ENCODE data around the gene CREB5.
A peak's percentile ranks its signal among the peaks of the same experiment; 100 is the strongest.

CREB5 gene

DNA sequence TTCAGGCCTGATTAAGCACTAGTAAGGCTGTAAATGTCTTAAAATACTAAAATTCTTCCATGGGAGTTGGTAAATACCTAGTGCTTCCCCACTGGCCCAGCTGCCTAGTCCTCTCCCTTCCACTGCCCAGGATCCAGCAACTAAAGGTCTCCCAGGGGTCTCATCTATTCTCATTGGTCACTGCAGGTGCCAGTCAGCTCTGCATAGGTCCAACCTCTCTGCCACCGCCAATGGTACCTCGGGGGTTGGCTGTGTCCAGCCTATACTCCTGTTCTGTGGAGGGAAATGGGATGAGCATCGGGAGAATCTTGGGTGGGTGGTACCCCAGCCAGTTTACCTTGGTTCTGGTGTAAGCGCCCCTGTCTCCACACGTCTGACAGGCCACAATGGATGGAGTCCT, 6.1 kb upstream of the CREB5 start:
- no peak for DNase-seq (ENCODE audit: low read depth, low spot score)

DNA sequence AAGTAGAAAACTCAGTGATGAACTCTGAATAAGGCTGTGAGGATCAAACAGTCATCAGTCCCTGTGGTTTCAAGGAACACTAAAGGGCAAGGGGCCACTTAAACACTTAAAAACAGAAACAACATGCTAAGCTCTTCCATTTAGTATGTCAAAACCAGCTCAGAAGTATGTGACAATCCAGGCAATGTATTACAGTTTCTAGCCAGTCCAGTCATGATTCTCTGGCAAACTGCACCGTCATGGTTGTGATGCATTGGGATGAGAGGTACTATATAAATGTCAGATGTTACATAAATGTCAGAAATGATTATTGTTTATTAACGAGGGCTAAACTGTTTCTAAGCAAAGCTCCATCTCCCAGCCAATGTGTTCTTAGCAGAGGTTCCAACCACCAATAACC, 4.7 kb upstream of the CREB5 start:
- no peak for DNase-seq (ENCODE audit: low read depth, low spot score)

DNA sequence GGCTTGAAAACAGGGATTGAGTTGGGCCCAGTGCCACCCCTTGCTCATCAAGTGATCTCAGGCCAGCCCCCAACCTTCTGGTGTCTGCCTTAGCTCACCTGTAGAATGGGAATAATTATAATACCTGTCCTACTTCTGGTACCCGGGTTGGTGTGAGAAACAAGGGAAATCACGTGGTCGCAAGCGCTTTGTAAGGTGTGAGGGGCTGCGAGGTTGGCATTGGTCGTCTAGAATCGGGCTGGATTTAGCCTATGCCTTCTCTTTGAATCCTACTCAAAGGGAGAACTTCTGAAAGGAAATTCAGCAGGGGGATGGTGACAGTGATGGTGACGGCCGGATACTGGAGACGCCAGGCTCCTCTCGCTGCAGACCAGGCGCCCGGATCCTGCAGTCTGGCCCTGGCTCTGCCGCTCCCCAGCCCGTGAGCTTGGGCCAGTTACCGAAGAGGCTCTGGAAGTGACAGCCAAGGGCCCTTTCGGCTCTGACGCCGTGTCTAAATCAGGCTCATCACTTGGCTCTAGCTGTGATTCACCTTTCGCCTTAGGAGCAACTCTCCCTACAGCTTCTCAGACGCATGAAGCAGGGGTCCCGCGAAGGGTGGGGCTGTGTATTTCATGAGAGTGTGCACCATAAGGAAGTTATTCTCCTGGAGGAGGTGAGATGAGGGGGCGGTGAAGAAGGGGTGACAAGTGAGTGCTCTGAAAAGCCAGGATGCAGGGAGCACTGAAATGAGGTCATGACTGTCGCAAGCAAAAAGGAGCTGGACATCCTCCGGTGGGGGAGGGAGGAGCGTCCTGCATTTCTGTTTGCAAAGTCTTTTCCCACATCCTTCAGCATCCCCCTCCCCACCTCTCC, 4.0 kb upstream of the CREB5 start:
- no peak for DNase-seq (ENCODE audit: low read depth, low spot score)

GRCh38 chr7:28408960-28409715, 3.2 kb upstream of the CREB5 start:
- DNase-seq (ENCODE audit: low read depth, low spot score), result peak; percentile 51

DNA sequence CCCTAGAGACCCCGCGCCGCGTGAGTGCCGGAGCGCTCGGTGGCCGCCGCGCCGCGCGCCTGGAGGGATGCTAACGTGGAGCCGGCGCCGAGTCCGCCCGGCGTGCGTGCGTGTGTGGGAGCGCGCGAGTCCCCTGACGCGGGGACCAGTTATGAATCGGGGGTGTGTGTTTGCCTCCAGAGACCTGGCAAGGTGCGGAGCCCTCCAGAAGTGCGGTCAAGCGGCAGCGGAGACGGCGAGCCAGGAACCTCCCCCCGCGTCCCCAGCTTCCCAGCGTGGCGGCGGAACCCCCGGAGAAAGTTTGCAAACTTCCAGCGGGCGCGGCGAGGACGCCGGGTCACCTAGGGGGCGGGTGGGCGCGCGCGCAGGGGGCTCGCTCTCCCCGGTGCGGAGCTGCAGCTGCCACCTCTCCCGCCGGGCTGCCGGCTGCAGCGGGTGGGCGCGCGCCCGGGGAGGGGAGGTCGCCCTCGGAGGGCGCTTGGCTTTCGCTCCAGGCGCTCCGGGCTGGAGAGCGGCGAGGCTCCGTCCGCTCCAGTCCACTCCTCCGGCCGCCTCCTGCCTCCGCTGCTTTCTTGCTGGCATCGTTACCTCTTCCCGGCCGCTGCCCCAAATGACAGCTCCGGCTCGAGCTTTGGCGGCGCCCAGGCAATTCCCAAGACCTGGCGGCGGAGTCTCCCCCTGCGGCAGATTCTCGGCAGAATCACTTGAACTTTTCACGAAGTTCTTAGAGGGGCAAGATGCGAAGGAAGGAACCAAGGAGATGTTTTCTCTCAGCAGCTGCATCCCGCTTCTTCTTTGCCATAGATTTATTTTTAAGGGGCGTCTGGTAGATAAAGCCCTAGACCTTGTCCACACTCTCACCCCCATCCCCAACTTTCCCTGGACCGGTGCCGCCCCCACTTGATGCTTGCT, 2.3 kb upstream of the CREB5 start:
- no peak for DNase-seq (ENCODE audit: low read depth, low spot score)

DNA sequence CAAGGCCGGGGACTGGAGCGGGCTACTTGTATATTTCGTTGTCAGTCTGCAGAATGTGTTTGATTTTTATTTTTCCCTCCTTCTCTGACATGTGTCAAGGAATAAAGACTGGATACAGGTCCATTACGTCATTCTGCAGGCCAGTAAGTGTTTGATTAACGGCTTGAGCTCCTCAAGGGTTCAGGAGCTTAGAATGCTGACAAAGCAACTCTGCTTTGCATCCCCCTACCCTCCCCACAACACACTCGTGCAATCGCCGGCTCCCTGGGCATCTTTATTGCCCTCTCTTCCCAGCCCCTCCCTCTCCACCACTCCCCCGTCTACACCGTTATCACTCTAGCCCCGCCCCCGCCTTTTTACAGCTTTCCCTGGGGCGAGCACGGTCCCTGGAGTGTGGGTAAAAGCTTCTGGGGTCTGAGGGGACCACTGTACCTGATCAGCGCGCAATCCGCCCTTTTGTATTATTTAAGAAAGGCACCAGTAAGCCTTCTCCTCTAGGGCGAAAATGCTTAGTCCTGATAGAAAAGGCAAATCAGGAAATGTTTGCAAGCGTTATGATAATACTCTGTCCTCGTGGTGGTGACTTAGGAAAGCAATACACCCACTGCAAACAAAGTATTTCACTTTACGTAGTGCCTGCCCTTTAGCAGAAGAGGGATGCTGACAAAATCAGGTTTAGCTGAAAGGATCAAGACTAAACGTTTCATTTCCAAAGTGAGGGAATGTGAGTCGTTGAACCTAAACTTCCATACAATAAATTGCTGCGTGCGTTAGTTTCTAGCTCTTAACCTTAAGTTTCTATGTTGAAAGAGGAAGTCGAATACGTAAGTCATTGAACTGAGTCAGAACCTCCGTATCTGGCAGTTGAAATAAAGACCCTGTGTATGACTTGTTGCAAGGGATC, 1.4 kb upstream of the CREB5 start:
- no peak for DNase-seq (ENCODE audit: low read depth, low spot score)

- DNase-seq (ENCODE audit: low read depth, low spot score), result no peak
Measured at GRCh38 chr7:28413011-28413410, 693 bp downstream of the CREB5 start.

DNA sequence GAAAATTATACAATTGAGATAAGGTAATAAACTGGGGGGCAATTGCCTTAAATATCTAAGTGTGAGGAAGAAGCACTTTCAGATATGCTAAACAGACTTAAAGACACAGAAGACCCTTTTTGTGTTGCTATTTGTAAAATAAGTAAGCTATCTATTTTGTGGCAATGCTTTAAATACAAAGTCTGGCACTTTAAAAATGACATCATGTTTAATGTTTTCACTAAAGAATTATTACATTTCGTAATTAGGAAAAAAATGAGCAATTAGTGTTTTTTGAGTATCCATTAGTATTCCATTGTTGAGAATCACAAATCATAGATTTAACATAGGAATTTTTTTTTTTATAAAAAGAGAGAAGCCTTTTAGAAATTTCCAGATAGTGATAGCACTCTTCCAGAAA, 2.1 kb downstream of the CREB5 start:
- no peak for DNase-seq (ENCODE audit: low read depth, low spot score)

DNA sequence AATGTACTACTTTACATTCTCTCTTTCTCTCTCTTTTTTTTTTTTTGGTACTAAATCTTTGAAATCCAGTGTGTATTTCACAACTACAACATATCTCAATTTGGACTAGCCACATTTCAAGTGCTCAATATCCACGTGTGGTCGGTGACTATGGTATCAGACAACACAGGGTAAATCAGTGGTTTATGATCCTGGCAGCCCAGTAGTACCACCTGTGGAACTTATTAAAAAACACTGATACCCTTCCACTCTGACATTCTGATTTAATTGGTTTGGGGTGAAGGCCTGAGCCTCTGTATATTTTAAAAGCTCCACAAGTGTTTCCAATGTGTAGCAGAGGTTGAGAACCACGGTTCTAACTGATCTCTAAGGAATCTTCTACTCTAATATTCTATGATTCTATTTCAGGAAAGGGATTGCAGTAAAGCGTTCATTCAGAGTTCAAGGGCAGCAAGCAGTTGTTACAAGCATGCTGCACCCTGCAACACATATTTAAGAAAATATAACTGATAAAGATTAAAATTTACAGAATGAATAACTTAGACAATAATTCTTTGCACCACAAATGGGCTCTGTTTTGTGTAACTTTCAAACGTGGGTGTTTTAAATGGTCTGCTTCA, 5.1 kb downstream of the CREB5 start:
- DNase-seq (ENCODE audit: low read depth, low spot score), result no peak

DNA sequence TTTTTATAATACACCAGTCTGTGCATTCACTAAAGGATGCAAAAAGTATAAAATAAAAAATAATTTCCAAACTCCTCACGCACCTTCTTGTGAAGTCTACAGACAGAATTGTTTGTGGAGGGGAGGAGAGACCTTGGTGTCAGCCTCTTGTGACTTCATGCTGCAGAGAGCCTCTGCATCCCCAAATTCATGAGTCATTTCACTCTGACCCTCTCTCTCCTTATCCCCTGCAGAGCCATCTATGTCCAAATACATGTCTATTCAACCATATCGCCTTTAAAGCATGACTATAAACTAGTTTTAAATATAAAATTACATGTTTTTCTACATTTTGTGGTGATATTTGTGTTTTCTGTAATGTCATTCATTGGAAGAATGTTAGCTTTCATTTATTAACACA, 6.0 kb downstream of the CREB5 start:
- DNase-seq (ENCODE audit: low read depth, low spot score), result no peak

GRCh38 chr7:28418966-28419365, 6.6 kb downstream of the CREB5 start:
- DNase-seq (ENCODE audit: low read depth, low spot score), result no peak

- no peak for DNase-seq (ENCODE audit: low read depth, low spot score)
Measured at GRCh38 chr7:28419716-28420115, 7.4 kb downstream of the CREB5 start.

GRCh38 chr7:28423112-28423511, 10.8 kb downstream of the CREB5 start:
- DNase-seq (ENCODE audit: low read depth, low spot score), result no peak

DNA sequence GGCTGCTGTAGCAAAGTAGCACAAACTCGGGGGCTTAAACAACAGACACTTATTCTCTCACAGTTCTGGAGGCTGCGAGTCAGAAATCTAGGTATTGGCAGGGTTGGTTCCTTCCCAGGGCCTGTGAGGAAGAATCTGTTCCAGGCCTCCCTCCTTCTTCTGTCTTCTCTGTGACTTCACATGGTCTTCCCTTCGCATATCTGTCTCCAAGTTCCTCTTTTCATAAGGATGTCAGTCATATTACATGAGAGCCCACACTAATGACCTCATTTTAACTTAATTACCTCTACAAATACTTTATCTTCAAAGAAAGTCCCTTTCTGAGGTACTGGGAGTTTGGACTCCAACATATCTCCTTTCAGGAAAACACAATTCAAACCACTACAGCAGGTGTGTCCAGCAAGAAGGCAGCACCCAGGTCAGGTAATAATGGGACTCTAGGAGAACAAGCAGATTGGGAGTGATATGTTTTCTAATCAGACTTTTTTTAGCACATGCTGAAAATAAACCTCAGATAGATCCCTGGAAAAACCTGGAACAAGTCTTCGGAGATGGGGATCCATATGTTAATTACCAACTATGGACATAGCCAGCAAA, 11.7 kb downstream of the CREB5 start:
- DNase-seq (ENCODE audit: low read depth, low spot score), result no peak

- no peak for DNase-seq (ENCODE audit: low read depth, low spot score)
Measured at GRCh38 chr7:28425496-28425895, 13.2 kb downstream of the CREB5 start.

DNA sequence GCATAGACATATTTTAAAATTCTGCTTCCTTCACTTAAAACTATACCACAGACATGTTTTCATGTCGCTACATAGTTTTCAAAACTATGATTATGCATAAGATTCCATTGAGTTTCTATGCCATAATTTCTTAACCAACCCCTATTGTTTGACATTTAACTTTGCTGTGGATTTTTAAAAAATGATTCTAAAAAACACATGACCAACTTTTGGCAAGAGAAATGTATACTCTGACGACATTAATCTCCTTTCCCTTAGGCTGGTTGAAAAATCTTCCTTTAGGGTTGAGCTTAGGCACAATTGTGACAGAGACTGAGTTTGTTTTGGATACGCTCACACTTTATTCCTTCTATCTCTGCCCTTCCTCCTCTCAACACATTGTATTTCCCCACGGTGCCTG, 14.9 kb downstream of the CREB5 start:
- no peak for DNase-seq (ENCODE audit: low read depth, low spot score)

GRCh38 chr7:28430616-28431015, 18.3 kb downstream of the CREB5 start:
- no peak for DNase-seq (ENCODE audit: low read depth, low spot score)

DNA sequence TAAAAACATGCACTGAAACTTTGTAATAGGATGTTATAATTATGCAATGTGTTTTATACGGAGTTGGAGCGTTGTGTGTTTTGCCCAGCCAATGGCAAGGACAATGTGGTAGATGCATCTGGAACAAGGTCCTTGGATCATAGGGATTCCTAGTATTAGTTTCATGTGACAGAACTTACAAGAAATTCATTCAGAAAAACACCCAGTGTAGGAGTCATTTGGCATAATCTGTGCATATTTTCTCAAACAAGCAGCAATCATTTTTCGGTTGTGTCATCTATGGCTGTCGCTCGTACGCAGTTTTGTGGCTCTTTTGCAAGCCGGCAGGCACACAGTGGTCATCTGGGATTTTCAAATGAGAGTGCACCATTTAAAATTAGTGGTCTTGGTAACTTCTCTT, 19.8 kb downstream of the CREB5 start:
- no peak for DNase-seq (ENCODE audit: low read depth, low spot score)

GRCh38 chr7:28433039-28433438, 20.7 kb downstream of the CREB5 start:
- DNase-seq (ENCODE audit: low read depth, low spot score), result no peak

DNA sequence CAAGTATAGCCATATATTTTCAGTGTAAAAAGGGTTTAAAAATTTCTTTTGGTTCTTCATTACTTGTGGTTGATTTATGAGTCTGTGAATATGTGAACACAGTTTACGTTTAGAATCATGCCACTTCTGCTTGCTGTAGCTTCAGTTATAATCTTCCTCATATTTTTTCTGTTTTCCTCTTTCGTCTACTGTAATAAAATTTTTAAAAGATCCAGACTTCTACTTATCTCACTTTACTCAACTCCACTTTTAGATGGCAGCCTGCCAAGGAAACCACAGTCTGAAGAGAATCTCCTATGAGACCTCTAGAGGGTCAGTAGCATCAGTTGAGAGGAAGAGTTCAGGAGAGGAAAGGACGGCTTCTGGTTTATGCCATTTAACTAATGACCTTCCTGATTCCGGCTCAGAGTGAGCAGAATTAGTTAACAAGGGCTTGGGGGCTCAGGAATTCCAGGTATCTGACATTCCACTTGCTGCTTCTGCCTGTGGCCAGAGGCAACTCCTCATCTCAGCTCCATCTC, 21.4 kb downstream of the CREB5 start:
- no peak for DNase-seq (ENCODE audit: low read depth, low spot score)
